Astrocyte of the hippocampus (primary cell): Measurements from ENCODE around the gene UBE2E1.
"Not testable (repeated sequence)": the region's sequence is repeated elsewhere in the genome, so short reads cannot be mapped to it uniquely, and the experiment has no call there.

Source experiments
- DNase-seq: peaks from one replicate; pipeline ENCODE4 v3.0.0; 2011; ENCODE audit warnings: low read depth, low spot score

Gene UBE2E1

DNA sequence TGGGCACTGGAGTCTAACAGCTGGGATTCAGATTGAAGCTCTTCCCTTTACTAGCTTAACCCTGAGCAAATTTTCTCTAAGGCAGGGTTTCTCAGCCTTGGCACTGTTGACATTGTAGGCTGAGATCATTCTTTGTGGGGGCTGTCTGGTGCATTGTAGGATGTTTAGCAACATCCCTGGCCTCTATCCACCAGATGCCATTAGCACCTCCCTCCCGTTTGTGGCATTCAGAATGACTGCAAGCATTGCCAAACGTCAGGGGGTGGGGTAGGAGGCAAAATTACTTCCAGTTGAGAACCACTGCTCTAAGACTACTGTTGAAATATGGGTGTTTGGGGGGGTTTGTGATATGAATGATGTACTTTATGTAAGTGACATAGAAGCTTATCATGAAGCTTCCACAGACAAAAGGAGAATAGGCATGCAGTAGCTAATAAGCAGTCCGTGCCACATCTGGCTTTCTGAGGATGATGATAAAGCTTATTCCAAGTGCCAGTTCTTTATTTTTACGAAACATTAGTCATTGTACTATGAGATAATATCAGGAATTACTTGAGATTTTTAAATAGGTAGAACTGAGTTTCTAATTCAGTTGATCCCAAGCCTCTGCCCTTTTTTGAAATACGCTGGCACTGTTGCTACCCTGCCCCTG, 71.7 kb downstream of the UBE2E1 start:
- peak; percentile 80 for DNase-seq

DNA sequence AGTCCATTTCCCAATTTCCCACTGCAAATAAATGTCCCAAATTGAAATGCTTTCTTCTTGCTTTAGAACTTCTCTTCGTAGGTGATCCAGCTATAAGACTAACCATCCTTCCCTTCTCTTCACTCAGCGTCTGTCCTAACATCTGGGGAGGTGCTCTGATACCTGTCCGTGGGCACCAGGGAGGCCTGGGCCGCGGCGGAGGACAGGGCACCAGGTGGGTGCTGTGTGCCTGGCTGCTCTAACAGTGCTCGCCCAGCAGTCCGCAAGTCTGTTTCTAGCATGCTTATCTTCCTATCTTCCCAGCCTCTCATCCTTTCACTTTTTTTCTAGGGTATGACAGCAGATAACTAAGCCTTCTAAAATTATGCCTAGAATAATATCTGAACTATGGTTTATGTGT, 73.7 kb downstream of the UBE2E1 start:
- no peak for DNase-seq

DNA sequence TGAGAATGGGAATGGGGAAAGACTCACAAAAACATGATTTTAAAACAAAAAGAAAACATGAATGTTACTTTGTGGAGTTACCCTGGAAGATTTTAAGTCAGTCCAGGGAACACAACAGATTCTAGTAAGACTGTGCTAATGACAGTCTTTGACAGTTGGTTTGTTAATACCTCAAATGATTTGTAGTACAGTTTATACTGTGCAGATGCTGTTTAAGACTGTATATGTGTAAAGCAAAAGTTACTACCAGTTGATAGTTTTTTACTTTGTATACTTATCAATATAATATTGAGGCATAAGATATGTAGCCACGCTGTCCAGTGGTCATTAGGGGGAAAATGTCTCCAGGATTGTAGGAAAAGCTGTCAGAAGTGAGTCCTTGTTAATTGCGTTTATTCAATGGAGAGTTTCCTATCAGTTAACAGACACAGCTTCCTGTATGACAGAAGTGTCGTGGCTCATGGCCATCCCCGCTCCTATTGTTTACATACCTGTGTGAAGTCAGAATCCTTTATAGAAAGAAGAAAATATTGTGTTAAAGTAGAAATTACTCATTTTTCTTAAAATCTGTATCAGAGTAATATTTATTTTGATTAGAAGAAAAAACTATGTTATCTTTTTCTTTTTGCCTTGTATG, 75.1 kb downstream of the UBE2E1 start:
- DNase-seq: no peak

DNA sequence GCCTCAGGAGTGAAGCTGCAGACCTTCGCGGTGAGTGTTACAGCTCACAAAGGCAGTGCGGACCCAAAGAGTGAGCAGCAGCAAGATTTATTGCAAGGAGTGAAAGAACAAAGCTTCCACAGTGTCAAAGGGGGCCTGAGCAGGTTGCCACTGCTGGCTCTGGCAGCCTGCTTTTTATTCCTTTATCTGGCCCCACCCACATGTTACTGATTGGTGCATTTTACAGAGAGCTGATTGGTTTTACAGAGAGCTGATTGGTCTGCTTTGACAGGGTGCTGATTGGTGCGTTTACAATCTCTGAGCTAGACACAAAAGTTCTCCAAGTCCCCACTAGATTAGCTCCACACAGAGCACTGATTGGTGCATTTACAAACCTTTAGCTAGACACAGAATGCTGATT, 76.2 kb downstream of the UBE2E1 start:
- not testable (repeated sequence) for DNase-seq

DNA sequence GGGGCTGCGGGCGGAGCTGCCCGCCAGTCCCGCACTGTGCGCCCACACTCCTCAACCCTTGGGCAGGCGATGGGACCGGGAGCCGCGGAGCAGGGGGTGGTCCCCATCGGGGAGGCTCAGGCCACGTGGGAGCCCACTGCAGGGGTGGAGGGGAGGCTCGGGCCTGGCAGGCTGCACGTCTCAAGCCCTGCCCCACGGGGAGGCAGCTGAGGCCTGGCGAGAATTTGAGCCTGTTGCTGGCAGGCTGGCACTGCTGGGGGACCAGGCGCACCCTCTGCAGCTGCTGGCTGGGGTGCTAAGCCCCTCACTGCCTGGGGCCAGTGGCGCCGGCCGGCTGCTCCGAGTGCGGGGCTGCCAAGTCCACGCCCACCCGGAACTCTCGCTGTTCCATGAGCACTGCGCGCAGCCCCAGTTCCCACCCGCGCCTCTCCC, 76.7 kb downstream of the UBE2E1 start:
- no peak for DNase-seq

DNA sequence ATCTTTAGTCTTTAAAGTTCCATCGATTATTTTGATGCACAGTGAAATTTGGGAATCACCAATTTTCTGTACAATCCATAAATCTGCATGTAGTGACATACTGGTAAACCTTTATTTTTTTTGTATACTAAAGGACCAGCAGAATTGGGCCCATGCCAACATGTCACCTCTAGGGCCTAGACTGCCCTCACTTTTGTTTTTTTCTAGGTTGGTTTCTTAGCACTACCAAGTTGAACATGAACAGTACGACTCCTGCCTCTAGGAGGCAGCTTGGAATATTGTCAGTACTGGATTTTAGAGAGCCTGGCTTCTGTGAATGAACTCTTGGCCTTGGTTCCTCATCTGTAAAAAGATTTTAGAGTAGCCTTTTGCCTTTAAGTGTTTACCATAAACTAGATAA, 78.7 kb downstream of the UBE2E1 start:
- no peak for DNase-seq

DNA sequence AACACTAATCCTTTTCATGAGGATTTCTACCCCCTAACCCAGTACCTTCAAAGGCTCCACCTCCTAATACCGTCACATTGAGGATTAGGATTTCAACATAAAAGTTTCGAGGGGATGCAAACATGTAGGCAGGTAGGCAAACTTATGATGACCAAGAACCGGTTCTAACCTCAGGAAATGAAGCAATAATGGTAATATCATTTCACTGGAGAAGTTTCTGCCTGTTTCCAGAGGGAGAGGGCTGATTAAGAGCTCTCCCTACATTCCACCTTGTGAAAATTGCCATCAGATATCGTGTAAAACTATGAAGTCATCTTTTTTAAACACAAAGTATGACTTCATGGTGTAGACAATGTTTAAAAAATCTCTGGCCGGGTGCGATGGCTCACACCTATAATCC, 79.5 kb downstream of the UBE2E1 start:
- DNase-seq: no peak

DNA sequence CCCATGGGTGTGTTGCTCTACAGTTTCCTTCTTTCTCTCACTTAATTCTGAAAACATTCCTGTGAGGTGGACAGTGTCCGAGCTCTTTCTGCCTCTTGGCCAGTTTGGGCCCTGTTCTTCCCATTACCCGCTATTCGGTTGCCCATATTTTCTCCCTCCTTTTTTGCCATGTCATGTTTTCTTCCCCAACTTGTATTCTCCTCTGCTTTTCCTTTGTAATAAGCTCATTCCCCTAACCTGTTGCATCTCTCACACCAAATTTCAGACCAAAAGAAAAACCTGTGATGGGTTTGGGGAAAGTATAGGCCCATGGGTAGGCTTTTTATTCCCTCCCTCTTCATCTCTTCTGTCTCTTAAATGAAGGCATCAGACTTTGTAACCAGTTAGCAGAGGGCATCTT, 80.6 kb downstream of the UBE2E1 start:
- no peak for DNase-seq

DNA sequence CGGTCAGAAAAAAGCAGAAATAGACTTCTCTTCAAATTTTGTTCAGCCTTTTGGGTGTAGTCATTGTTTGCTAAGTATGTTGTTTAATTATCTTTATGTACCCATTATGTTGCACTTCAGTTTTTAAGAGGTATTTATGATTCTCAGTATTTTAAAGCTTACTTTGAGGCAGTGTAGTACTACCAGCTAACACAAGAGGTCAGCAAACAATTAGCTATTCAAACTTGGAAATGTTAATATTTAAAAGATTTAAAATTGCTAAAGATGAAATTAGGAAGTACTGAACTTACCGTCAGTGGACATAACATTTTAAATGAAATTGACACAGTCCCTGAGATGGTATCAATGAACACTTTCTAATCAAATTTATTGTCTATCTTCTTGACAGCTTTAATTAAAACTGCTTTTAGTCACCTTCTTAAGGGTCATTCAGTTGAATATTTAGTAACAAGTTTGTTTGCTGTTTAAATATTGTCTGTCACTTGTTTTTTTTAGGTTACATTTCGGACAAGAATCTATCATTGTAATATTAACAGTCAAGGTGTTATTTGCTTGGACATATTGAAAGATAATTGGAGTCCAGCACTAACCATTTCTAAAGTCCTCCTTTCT, 83.0 kb downstream of the UBE2E1 start:
- DNase-seq: peak; percentile 53

DNA sequence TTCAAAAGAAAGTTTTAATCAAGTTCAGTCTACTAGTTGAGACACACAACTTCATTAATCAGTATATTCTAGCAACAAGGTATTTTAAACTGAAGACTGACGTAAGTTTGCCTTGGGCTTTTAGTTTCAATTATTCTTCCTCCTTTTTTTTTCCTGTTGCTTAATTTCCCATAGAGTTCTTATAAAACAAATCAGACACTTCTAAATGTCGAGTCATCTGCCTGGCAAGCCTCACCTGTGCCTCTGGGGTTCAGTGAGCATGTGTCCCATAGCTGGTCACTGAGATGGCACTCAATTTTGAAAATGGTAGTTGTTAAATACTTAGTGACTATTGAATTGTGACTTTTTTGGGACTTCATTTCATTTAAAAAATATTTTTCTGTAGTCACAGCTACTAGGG, 83.6 kb downstream of the UBE2E1 start:
- no peak for DNase-seq

DNA sequence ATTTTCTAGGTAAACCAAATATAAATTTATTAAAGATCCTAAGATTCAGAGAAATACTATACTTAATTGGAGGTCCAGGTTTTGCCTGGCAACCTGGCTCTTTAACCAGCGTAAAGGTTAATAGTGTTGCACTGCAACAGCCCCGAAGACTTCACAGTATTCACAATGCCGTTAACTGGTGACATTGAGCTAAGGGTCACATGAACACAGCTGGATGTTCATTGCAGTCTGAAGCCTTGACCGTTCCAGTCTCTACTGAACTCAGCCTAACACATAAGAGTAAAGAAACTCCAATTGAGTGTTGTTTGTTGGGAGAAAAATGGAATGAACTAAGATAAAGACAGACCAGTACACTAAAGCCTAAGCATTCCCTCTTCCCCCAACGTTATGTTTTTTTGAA, 84.2 kb downstream of the UBE2E1 start:
- no peak for DNase-seq

DNA sequence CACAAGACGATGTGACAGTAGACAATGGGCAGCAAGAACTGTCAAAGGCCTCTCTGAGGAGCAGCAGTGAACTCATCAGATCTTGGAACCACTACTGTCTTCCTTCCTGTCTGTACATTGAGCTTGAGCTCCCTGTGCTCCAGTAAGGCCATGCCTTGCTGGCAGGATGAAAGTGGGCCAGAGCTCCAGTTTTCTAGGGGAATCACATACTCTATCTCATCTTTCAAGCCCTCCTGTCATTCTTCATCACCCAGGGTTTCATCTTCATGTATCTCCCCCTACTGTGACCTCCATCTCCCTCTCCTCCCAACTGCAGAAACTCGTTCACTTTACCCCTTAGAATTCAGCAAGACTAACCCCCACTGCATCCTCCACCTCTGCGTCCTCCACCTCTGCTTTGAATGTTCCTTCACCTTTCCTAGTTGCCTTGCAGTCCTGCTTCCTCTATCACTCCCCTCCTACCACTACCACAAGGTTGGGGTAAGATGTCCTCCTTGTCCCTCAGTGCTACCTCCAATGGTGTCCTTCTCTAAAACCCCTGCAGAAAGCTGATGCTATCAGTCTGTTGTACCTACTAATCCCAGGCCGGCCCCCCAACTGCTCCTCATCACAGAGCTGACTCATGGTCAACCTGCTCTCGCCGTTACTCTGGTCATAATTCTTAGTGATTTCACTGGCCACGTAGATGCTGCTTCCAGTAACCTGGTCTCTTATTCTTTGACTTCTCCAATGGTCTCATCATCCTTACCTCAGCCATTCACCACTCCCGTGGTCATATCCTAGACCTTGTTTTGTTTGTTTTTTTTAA, 88.7 kb downstream of the UBE2E1 start:
- DNase-seq: no peak

DNA sequence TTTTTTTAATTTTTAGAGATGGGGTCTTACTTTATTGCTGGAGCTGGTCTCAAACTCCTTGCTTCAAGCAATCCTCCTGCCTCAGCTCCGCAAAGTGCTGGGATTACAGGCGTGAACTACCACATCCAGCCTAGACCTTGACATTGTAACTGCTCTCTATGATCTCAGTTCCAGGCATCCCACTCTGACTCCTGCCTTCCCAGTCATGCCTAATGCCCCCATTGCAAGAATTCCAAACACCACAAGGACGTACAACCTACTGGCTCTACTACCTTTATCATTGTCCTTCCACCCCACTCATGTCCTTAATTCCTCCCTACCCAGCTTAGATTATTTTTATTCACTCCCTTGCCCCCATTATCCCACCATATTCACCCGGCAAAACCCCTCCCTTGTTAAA, 89.4 kb downstream of the UBE2E1 start:
- DNase-seq: no peak

DNA sequence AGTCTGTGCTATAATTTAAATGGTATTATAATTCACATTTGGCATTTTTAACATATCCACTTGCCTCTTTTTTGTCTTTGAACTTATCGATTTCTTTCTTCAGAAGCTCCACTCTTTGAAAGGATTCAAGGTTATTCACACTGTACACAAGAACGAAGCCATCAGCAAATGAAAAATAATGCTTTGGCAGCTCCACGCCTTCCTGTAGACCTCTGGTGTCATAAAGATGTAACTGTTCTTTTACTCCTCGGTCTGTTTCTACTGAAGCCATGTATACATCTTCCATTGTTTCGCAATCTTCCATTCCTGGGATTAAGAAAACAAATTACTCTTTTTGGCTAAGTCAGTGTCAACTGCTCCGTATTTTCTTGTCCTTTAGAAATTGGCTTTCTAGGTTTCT, 95.0 kb downstream of the UBE2E1 start:
- no peak for DNase-seq

DNA sequence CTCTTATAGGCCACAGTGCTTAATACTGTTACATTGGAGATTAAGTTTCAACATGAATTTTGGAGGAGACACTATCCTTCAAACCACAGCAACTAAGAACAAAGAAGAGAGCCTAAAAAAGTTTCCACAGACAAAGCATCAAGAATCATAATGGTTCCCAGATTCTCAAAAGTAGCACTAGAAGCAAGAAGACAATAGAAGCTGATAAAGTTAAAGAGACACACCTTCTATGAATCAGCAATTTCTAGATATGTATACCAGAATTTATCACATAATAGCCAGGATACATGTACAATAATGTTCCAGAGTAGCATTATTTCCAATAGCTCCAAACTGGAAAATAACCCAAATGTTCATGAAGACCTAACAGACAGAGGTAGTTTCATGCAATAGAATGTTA, 98.8 kb downstream of the UBE2E1 start:
- DNase-seq: no peak

DNA sequence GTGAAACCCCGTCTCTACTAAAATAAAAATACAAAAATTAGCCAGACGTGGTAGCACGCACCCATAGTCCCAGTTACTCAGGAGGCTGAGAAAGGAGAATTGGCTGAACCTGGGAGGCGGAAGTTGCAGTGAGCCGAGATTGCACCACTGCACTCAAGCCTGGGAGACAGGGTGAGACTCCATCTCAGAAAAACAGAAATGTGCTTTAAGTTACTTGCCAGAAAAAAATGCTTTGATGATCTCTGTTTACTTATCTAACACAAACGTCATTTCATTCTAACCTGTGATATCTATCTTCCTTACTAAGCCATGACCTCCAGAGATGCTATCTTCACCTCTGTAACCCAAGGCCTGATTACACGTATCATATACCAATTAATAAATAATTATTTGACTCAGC, 103.6 kb downstream of the UBE2E1 start:
- DNase-seq: no peak

DNA sequence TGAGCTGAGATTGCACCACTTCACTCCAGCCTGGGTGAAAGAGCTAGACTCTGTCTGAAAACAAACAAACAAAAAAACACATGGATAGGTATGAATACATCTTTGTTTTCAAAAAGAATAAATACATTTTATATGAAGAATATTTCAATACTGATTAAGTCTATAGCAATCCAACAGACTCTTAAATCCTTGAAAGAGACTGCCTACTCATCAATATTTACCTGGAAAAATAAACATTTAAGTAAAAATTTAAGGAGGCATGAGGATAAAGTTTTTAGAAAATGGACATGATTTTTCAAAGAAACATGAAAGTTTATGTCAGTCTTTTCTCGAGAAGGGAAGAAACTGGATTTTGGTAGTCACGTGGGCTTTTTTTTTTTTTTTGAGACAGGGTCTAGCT, 105.6 kb downstream of the UBE2E1 start:
- no peak for DNase-seq

DNA sequence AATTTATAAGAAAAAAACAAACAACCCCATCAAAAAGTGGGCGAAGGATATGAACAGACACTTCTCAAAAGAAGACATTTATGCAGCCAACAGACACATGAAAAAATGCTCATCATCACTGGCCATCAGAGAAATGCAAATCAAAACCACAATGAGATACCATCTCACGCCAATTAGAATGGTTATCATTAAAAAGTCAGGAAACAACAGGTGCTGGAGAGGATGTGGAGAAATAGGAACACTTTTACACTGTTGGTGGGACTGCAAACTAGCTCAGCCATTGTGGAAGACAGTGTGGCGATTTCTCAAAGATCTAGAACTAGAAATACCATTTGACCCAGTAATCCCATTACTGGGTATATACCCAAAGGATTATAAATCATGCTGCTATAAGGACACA, 106.6 kb downstream of the UBE2E1 start:
- not testable (repeated sequence) for DNase-seq

DNA sequence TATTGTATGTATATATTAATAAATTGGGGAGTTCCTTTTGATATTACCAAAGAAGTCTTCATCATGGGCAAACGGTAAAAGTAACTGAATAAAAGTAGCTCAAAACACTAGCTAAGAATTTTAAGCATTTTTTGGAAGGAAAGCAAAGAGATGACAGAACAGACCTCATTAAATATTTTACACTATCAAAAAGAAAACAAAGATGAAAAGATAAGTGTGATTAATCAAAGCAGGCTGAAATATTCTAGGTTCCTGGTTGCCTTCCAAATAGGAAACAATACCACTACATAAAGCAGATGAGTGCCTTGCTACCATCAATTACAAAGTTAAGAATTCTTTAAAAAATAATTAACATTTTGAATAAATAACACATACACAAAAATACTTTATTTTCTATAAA, 107.4 kb downstream of the UBE2E1 start:
- DNase-seq: no peak

DNA sequence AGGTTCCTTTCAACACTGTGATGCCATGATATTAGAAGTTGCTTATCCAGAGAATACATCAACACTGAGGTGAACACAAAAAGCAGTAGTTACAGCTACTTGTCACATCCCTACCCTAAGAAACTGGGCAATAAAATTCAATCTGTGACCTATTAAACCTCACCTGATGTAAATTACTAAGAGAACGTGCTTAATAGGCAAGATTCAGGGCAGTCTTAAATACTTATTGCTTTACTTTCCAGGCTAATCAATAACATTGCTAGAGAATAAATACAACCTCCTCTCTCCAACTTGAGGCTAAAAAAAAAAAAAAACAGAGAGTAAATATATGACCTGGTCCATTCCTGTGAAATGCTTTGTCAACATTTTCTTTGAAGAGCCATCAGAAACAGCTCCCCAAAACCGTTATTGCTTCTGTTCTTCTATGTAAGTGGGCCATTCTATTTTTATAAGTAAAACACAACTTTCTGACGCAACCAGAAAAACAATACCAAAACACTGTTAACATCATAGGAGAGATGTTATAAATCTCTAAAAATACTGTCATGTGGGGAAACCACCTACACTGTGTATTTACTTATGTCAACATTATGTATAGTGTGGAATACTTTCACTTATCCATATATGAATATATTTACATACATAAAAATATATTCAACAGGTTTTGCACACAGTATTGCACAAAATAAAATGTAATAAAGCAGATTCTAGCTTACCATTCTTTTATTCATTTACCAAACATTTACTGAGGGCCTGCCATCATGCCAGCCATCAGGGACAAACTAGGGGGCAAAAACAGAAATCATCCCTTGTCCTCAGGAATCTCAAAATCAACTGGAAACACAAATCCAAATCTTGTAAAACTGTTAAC, 108.4 kb downstream of the UBE2E1 start:
- no peak for DNase-seq

DNA sequence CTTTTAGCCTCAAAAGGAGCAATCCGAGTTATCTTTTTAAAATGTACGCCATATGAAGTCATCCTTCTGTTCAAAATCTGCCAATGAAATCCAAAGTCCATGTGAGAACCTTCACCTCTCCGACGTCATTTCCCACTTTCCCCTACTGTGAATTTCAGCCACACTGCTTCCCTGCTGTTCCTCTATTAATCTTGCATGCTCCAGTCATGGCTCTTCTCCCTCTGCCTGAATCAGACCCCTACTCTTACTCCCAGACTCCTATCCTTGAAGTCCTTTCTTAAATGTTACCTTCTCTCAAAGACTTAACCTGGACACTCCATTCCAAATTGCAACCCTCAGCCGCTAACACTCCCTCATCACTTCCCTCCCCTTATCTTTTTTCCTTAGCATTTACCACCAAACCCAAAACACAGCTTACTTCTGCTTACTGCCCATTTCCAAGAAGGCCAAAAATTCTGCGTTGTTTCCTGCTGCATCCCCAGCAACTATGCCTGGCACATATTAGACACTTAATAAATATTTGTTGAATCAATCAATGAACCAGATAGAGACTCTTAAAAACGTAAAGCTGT, 109.9 kb downstream of the UBE2E1 start:
- no peak for DNase-seq
